H1 (cell line): ENCODE results near the gene MROH2A. TPM values are rescaled to one million over a fixed set of nuclear protein-coding genes. Genes with fewer than 3 reads are reported as not detected.
A peak's percentile ranks its signal among the peaks of the same experiment; 100 is the strongest.

Experiments
- ATF2 ChIP-seq: IDR thresholded peaks from 2 replicates; pipeline ENCODE4 v1.6.1; 2012; ENCODE audit warnings: low read length, inconsistent platforms
- CHD2 ChIP-seq: IDR thresholded peaks from 2 replicates; pipeline ENCODE4 v1.6.1; 2012; ENCODE audit warnings: low read length, improper control_type of control experiment
- EP300 ChIP-seq, 2 experiments: IDR thresholded peaks; 1 replicate in 1 of 2; 2 replicates in 1 of 2; pipeline ENCODE4 v1.6.1; 2011 to 2012; ENCODE audit warnings: low read depth in 2 of 2, low read length in 2 of 2, mild to moderate bottlenecking in 2 of 2, borderline replicate concordance in 1 of 2, inconsistent platforms in 1 of 2, moderate library complexity in 1 of 2
- EZH2 ChIP-seq: fragments of 200-600 bp; sonication (generic); IDR thresholded peaks from 2 replicates; pipeline ENCODE4 v1.7.1; 2012; ENCODE audit warnings: low read depth, mild to moderate bottlenecking, moderate library complexity, low read length, inconsistent platforms; ENCODE audit not compliant: severe bottlenecking
- GABPA ChIP-seq: IDR thresholded peaks from 2 replicates; pipeline ENCODE4 v1.6.1; 2011; ENCODE audit warnings: mild to moderate bottlenecking, low read length, moderate library complexity, borderline replicate concordance; ENCODE audit not compliant: insufficient read depth
- GTF2F1 ChIP-seq: IDR thresholded peaks from 2 replicates; pipeline ENCODE4 v1.6.1; 2012; ENCODE audit warnings: low read depth, low read length, improper control_type of control experiment, borderline replicate concordance
- HDAC2 ChIP-seq, 2 experiments: fragments of 300-600 bp in 1 of 2; sonication (generic) in 1 of 2; IDR thresholded peaks; 2 replicates each; pipeline ENCODE4 v1.6.1; 2011 to 2012; ENCODE audit warnings: low read depth in 2 of 2, low read length in 2 of 2, mild to moderate bottlenecking in 2 of 2, moderate library complexity in 2 of 2, borderline replicate concordance in 1 of 2, inconsistent platforms in 1 of 2
- KDM4A ChIP-seq: IDR thresholded peaks from one replicate; pipeline ENCODE4 v1.7.1; 2012; ENCODE audit warnings: low read depth, mild to moderate bottlenecking, moderate library complexity, low read length, inconsistent platforms; ENCODE audit not compliant: severe bottlenecking
- PHF8 ChIP-seq: fragments of 200-600 bp; sonication (generic); conservative IDR thresholded peaks from 2 replicates; pipeline ENCODE4 v1.7.1; 2012; ENCODE audit warnings: low read depth, mild to moderate bottlenecking, inconsistent platforms, low read length, moderate library complexity
- POLR2A ChIP-seq, 2 experiments: IDR thresholded peaks; 1 replicate in 1 of 2; 2 replicates in 1 of 2; pipeline ENCODE4 v1.6.1; 2011; ENCODE audit warnings: low read depth in 2 of 2, low read length in 2 of 2, mild to moderate bottlenecking in 2 of 2; ENCODE audit errors: control extremely low read depth in 1 of 2
- POLR2AphosphoS5 ChIP-seq: IDR thresholded peaks from 2 replicates; pipeline ENCODE4 v1.6.1; 2011; ENCODE audit warnings: low read depth, low read length
- POU5F1 ChIP-seq: IDR thresholded peaks from 2 replicates; pipeline ENCODE4 v1.6.1; 2011; ENCODE audit warnings: low read depth, mild to moderate bottlenecking, low read length, moderate library complexity
- RAD21 ChIP-seq, 2 experiments: IDR thresholded peaks in 1 of 2; conservative IDR thresholded peaks in 1 of 2; 2 replicates each; pipeline ENCODE4 v1.6.1; 2011; ENCODE audit warnings: low read depth in 2 of 2, low read length in 2 of 2, improper control_type of control experiment in 1 of 2, inconsistent platforms in 1 of 2, mild to moderate bottlenecking in 1 of 2, moderate library complexity in 1 of 2
- SIN3A ChIP-seq, 2 experiments: IDR thresholded peaks in 1 of 2; conservative IDR thresholded peaks in 1 of 2; 2 replicates each; pipeline ENCODE4 v1.6.1; 2011 to 2012; ENCODE audit warnings: low read length in 2 of 2, improper control_type of control experiment in 1 of 2, low read depth in 1 of 2, mild to moderate bottlenecking in 1 of 2
- SIX5 ChIP-seq: IDR thresholded peaks from 2 replicates; pipeline ENCODE4 v1.6.1; 2011; ENCODE audit warnings: mild to moderate bottlenecking, low read depth, low read length
- SP2 ChIP-seq: IDR thresholded peaks from 2 replicates; pipeline ENCODE4 v1.6.1; 2012; ENCODE audit warnings: mild to moderate bottlenecking, low read length, inconsistent platforms
- TAF7 ChIP-seq: optimal IDR thresholded peaks from 2 replicates; pipeline ENCODE3; 2011; ENCODE audit warnings: low read depth, mild to moderate bottlenecking, inconsistent platforms, low read length, moderate library complexity, borderline replicate concordance
- TBP ChIP-seq: IDR thresholded peaks from 2 replicates; pipeline ENCODE4 v1.6.1; 2011; ENCODE audit warnings: low read depth, low read length, improper control_type of control experiment
- YY1 ChIP-seq: IDR thresholded peaks from 2 replicates; pipeline ENCODE4 v1.6.1; 2011; ENCODE audit warnings: low read depth, mild to moderate bottlenecking, low read length
- ZNF274 ChIP-seq: IDR thresholded peaks from 2 replicates; pipeline ENCODE4 v1.7.0; 2012; ENCODE audit warnings: low read length, borderline replicate concordance; ENCODE audit errors: extremely low read depth
- polyA plus RNA-seq, 7 experiments: library from polyadenylated mRNA; depleted of rRNA in 3 of 7; stranded (reverse) in 5 of 7; unstranded in 2 of 7; fragments of >200 nt in 5 of 7; fragments of 200-250 nt in 2 of 7; gene quantifications; 1 replicate in 5 of 7; 2 replicates in 1 of 7; 4 replicates in 1 of 7; pipeline versions ENCODE4 v1.2.1 to v1.2.3, GENCODE V29; 2011 to 2013; ENCODE audit warnings: missing spikeins in 2 of 7, mixed read lengths in 2 of 7
- total RNA-seq: library from RNA; stranded (reverse); fragmentation: NEBNext Ultra II Directional; extraction: Animal tissue kit (Norgen Biotek cat#: 25700); gene quantifications from 2 replicates; pipeline ENCODE4 v1.2.1, GENCODE V29; 2021
- TF ChIP-seq, protein P1 (sequence below): IDR thresholded peaks from 2 replicates; pipeline ENCODE4 v1.6.1; 2012; ENCODE audit warnings: inconsistent platforms

MROH2A gene
- total and polyA plus RNA-seq, 2 of the 8 experiments (the other 6 are each of a cell fraction or from before 2014, with no cell fraction given) = not detected

DNA sequence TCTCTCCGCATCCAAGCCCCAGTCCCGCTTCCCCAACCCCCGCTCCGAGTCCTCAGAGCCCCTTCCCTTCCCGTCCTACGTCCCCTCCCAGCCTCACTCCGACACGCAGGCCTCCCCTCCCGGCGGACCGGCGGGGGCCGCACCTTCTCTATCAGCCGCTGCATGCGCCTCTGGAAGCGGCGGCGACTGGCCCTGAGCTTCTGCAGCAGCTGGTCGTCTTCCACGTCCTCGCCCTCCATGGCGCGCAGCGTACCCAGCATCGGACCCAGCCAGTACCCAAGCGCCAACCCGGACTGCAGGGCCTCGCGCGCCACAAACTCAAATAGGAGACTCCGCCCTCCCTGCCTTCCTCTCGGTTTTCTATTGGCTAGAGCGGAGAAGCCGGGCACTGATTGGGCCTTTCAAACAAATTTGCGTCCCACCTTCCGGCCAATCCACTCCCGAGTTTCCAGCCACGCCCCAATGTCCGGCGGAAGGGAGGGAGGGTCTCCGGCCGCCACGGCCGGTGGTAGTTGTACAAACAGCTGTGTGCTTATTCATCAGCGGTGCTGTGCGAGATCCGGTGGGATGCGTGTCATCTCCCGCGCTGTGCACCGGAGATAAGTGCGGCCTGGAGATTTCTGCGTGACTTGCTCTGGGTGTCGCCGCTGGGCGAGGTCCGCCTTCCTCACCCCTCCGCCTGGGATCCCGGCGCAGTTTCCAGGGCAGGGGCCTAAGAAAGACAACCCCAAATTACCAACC lies 76.3 kb downstream of the MROH2A start, which contains the start of gene HJURP (continued):
- peak; percentile 85 for TF ChIP-seq PHF8
- peak; percentile 83 for TF ChIP-seq POLR2AphosphoS5
- TF ChIP-seq GTF2F1 = no peak
- TF ChIP-seq, protein P1, sequence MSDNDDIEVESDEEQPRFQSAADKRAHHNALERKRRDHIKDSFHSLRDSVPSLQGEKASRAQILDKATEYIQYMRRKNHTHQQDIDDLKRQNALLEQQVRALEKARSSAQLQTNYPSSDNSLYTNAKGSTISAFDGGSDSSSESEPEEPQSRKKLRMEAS = peak; percentile 58
- no peak for TF ChIP-seq RAD21 (IDR thresholded peaks at IDR 0.05 in 1 of 2, conservative IDR thresholded peaks at IDR 0.05 in 1 of 2; ENCODE audit: low read depth in 2 of 2, low read length in 2 of 2)
- peak; percentile 85 for TF ChIP-seq KDM4A
- peak in 1 of 2 experiments; percentile 80; a peak in 2 of 4 replicates for TF ChIP-seq HDAC2 (IDR thresholded peaks at IDR 0.05; ENCODE audit: borderline replicate concordance in 1 of 2, low read depth in 2 of 2, low read length in 2 of 2)
- no peak for TF ChIP-seq GABPA
- no peak for TF ChIP-seq EP300 (IDR thresholded peaks at IDR 0.05; ENCODE audit: borderline replicate concordance in 1 of 2, low read depth in 2 of 2, low read length in 2 of 2)
- TF ChIP-seq CHD2 = peak; percentile 62; the same call in 1 of the 2 replicates
- TF ChIP-seq SIX5 = no peak
- TF ChIP-seq POU5F1 = no peak
- no peak for TF ChIP-seq ZNF274
- TF ChIP-seq TBP = peak; percentile 83
- TF ChIP-seq ATF2 = no peak
- TF ChIP-seq TAF7 = peak; percentile 86
- 0 out of 2 replicates have a peak, but pooled peaks have one; percentile 39 for TF ChIP-seq YY1
- TF ChIP-seq SIN3A (conservative IDR thresholded peaks at IDR 0.05 in 1 of 2, IDR thresholded peaks at IDR 0.05 in 1 of 2; ENCODE audit: low read depth in 1 of 2, low read length in 2 of 2) = peak; percentile 78 to 95; a peak in 3 of 4 replicates
- TF ChIP-seq SP2 = peak; percentile 25; the same call in 1 of the 2 replicates
- no peak for TF ChIP-seq EZH2
- peak; percentile 64 to 76 for TF ChIP-seq POLR2A (IDR thresholded peaks at IDR 0.05; ENCODE audit: control extremely low read depth in 1 of 2, low read depth in 2 of 2, low read length in 2 of 2)
